Gastroesophageal sphincter (tissue), 3 donors: ENCODE data around the gene GPRASP2.

Source experiments
- EP300 ChIP-seq: sonication (generic); formaldehyde crosslinking; IDR thresholded peaks from one replicate; pipeline ENCODE4 v1.6.1; 2017; ENCODE audit warnings: antibody characterized with exemption, mild to moderate bottlenecking
- POLR2A ChIP-seq, 2 donors: fragments of 450-650 bp; IDR thresholded peaks; one replicate each; pipeline ENCODE4 v1.6.1; 2017; ENCODE audit warnings: antibody characterized with exemption in 2 of 2, mild to moderate bottlenecking in 2 of 2, moderate library complexity in 1 of 2
- TF ChIP-seq, protein P1 (sequence below), 4 experiments: fragments of 200-600 bp in 2 of 4; fragments of 450-650 bp in 2 of 4; sonication (generic) in 1 of 4; IDR thresholded peaks; one replicate each; pipeline ENCODE4 v1.5.1; 2017 to 2019; ENCODE audit warnings: antibody characterized with exemption in 4 of 4, mild to moderate bottlenecking in 2 of 4, moderate library complexity in 2 of 4

- no peak for TF ChIP-seq POLR2A (IDR thresholded peaks at IDR 0.05)
- TF ChIP-seq, protein P1, sequence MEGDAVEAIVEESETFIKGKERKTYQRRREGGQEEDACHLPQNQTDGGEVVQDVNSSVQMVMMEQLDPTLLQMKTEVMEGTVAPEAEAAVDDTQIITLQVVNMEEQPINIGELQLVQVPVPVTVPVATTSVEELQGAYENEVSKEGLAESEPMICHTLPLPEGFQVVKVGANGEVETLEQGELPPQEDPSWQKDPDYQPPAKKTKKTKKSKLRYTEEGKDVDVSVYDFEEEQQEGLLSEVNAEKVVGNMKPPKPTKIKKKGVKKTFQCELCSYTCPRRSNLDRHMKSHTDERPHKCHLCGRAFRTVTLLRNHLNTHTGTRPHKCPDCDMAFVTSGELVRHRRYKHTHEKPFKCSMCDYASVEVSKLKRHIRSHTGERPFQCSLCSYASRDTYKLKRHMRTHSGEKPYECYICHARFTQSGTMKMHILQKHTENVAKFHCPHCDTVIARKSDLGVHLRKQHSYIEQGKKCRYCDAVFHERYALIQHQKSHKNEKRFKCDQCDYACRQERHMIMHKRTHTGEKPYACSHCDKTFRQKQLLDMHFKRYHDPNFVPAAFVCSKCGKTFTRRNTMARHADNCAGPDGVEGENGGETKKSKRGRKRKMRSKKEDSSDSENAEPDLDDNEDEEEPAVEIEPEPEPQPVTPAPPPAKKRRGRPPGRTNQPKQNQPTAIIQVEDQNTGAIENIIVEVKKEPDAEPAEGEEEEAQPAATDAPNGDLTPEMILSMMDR (IDR thresholded peaks at IDR 0.05): no peak
- TF ChIP-seq EP300: no peak
Measured at GRCh38 chrX:102696306-102696705, 15.9 kb upstream of the GPRASP2 start.
